Gastrocnemius medialis (tissue), 4 donors: ENCODE measurements around the gene CYP4F22.

ENCODE experiments used
- CTCF ChIP-seq, 5 experiments: fragments of 450-650 bp in 3 of 5; fragments of 200-600 bp in 2 of 5; sonication (generic) in 2 of 5; IDR thresholded peaks in 4 of 5; conservative IDR thresholded peaks in 1 of 5; 1 replicate in 4 of 5; 2 replicates in 1 of 5; pipeline ENCODE4 v1.5.1; 2016 to 2019; ENCODE audit warnings: antibody characterized with exemption in 5 of 5, mild to moderate bottlenecking in 3 of 5, moderate library complexity in 3 of 5
- POLR2A ChIP-seq, 2 donors: fragments of 450-650 bp; IDR thresholded peaks; one replicate each; pipeline ENCODE4 v1.6.1; 2017; ENCODE audit warnings: antibody characterized with exemption in 2 of 2, mild to moderate bottlenecking in 2 of 2, moderate library complexity in 2 of 2

DNA sequence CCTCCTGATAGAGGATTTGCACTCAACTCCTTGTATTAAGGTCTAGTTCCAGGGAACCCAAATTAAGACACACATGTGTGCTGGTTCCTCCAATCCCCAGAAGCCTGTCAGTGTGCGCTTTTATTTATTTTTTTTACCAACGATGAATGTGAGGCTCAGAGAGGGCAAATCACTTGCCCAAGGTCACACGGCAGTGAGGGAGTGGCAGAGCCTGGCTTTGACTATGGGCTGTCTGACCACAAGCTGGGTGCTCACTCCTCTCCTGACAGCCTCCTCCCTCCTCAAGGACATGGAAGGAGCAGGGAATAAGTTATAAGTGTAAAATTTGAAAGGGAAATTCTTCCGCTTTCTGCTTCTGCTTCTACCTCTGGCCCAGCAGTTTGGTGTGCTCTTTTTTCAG lies 48.9 kb downstream of the CYP4F22 start:
- TF ChIP-seq POLR2A (IDR thresholded peaks at IDR 0.05): no peak
- no peak for TF ChIP-seq CTCF (IDR thresholded peaks at IDR 0.05 in 4 of 5, conservative IDR thresholded peaks at IDR 0.05 in 1 of 5)
